Thyroid gland (tissue), 4 donors: ENCODE data around the gene MED14. TPM values are rescaled to one million over a fixed set of nuclear protein-coding genes. Genes with fewer than 3 reads are reported as not detected.

ENCODE experiments used
- DNase-seq, 2 donors: peaks; one replicate each; pipeline ENCODE4 v3.0.0-alpha.2; 2019
- H3K27ac ChIP-seq, 3 donors: fragments of 200-600 bp; sonication (generic); 1 replicate in 2 of 3; 2 replicates in 1 of 3; pipeline ENCODE4 v1.5.1; 2016 to 2019; ENCODE audit warnings: mild to moderate bottlenecking in 1 of 3, moderate library complexity in 1 of 3
- H3K27me3 ChIP-seq: fragments of 200-600 bp; sonication (generic); one replicate; pipeline ENCODE4 v1.5.1; 2019
- H3K36me3 ChIP-seq, 2 donors: fragments of 200-600 bp; sonication (generic); one replicate each; pipeline ENCODE4 v1.5.1; 2016 to 2019
- H3K4me1 ChIP-seq, 2 donors: fragments of 200-600 bp; sonication (generic); one replicate each; pipeline ENCODE4 v1.5.1; 2017 to 2019
- H3K4me3 ChIP-seq, 3 donors: fragments of 200-600 bp; sonication (generic); replicated peaks in 1 of 3; 1 replicate in 2 of 3; 2 replicates in 1 of 3; pipeline ENCODE4 v1.5.1; 2016; ENCODE audit warnings: mild to moderate bottlenecking in 1 of 3
- H3K9me3 ChIP-seq: fragments of 200-600 bp; sonication (generic); one replicate; pipeline ENCODE4 v1.5.1; 2017
- POLR2A ChIP-seq, 2 donors: fragments of 450-650 bp; IDR thresholded peaks; one replicate each; pipeline ENCODE4 v1.6.1; 2017; ENCODE audit warnings: antibody characterized with exemption in 2 of 2, mild to moderate bottlenecking in 2 of 2, moderate library complexity in 1 of 2
- WGBS, 2 donors: methylation state at CpG; one replicate each; pipeline ENCODE4 v1.1.5; 2017; 5-methylcytosine and 5-hydroxymethylcytosine counted together
- intact Hi-C: fragments of 100-400 bp; cut with DNase I; formaldehyde crosslinking; loops from one replicate; pipeline ENCODE4 v1.15.1; 2023
- total RNA-seq, 4 donors: library from RNA; depleted of rRNA; stranded (reverse); fragments of >200 nt; gene quantifications; one replicate each; pipeline ENCODE4 v1.2.3, GENCODE V29; 2016
- TF ChIP-seq, protein P1 (sequence below), 6 experiments: fragments of 200-600 bp in 3 of 6; fragments of 450-650 bp in 3 of 6; sonication (generic) in 3 of 6; IDR thresholded peaks; one replicate each; pipeline ENCODE4 v1.5.1; 2016 to 2019; ENCODE audit warnings: antibody characterized with exemption in 6 of 6, mild to moderate bottlenecking in 2 of 6, inconsistent platforms in 1 of 6, moderate library complexity in 1 of 6

Gene MED14
- total RNA-seq, 4 donors from 2014 or later, result 49.6 to 114 (median 78.3) TPM

DNA sequence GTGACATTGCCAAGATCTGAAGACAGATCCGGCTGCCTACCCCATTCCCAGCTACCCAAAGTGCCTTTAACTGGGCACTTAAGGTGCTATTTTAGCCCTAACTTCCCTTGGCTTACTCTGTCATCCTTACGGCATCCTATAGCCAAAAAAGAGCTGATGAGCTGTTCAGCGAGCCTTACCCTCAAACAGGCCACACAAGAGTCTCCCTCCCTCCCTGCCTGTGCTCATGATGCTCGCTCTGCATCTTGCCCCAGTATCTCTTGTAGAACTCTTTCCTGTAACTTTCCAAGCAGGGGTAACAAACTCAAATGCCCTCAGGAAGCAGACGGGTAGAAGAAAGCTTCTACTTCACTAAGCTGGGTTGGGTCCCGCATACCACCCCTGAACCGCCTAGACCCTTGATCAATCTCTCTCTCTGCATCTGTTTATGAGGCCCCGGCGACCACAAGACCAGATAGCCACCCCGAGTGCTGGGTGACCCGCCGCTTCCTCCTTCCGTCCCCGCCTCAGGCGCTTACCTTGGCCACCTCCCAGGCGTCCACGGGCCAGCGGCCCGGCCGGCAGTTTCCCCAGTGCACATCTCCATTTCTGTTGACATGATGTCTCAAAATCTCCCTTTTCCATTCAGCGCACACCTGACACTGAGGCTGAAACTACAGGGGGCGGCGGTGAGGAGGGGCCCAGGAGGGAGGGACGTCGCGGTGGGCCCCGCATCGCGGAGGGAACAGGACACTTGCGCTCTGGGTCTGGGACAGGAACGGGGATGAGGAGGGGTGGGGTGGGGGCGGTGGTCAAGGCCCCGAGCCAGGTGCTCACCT is 88.6 kb downstream of the MED14 start:
- H3K36me3 ChIP-seq, result no peaks in the 10 kb centered on the region
- no peaks in the 10 kb centered on the region for H3K9me3 ChIP-seq
- peak overlapping the region in 2 of 3 donors; percentile 66 to 79 for H3K4me3 ChIP-seq
- 0 to 5% methylated on average over 4 to 19 of the region's 33 CpGs for WGBS, 2 donors
- no peak for TF ChIP-seq POLR2A (IDR thresholded peaks at IDR 0.05)
- TF ChIP-seq, protein P1, sequence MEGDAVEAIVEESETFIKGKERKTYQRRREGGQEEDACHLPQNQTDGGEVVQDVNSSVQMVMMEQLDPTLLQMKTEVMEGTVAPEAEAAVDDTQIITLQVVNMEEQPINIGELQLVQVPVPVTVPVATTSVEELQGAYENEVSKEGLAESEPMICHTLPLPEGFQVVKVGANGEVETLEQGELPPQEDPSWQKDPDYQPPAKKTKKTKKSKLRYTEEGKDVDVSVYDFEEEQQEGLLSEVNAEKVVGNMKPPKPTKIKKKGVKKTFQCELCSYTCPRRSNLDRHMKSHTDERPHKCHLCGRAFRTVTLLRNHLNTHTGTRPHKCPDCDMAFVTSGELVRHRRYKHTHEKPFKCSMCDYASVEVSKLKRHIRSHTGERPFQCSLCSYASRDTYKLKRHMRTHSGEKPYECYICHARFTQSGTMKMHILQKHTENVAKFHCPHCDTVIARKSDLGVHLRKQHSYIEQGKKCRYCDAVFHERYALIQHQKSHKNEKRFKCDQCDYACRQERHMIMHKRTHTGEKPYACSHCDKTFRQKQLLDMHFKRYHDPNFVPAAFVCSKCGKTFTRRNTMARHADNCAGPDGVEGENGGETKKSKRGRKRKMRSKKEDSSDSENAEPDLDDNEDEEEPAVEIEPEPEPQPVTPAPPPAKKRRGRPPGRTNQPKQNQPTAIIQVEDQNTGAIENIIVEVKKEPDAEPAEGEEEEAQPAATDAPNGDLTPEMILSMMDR (IDR thresholded peaks at IDR 0.05), result no peak
- H3K27me3 ChIP-seq, result no peaks in the 10 kb centered on the region
- H3K4me1 ChIP-seq, result peaks cover 11 to 20% of the 10 kb centered on the region in 2 donors
- intact Hi-C loops, result loop anchor here (10.0 kb wide), 1 partner anchor 102 kb away; no protein-coding TSS in a partner anchor
- peak overlapping the region; percentile 74 to 91 (median 80) for H3K27ac ChIP-seq
- DNase-seq, result peak; percentile 43 to 47

DNA sequence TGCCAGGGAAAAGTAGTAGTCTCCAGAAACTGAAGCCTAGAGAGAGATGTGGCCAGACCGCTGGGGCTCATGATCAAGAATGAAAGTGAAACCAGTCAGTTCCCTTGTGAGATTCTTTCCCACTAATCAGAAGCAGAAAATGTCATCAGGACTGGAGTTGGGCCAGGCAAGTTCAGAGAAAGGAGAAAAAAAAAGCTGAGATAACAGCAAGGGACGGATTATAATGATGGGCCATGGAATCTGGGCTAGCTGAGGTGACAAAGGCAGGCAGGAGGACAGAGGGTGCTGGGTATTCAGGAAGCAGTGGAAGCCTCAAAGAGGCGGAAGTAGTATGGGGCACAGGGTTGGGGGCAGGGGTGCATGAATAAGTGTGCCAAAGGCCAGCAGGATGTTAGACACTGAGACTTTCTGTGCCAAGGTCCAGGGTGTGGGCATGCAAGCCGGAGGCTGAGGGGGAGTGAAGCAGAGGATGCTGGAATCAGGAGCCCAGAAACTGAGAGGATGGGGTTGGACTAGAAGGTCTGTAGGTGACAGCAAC is 90.5 kb downstream of the MED14 start:
- DNase-seq, result peak; percentile 44 to 57
- H3K9me3 ChIP-seq, result no peaks in the 10 kb centered on the region
- peak overlapping the region in 1 of 3 donors; percentile 15 for H3K4me3 ChIP-seq
- intact Hi-C loops, result loop anchor here (10.0 kb wide), 1 partner anchor 100 kb away; no protein-coding TSS in a partner anchor
- no peaks in the 10 kb centered on the region for H3K36me3 ChIP-seq
- 12 to 20% methylated on average over 4 of the region's 4 CpGs for WGBS, 2 donors
- peak overlapping the region; percentile 47 to 72 (median 61) for H3K27ac ChIP-seq
- H3K4me1 ChIP-seq, result peaks cover 11 to 20% of the 10 kb centered on the region in 2 donors
- TF ChIP-seq POLR2A (IDR thresholded peaks at IDR 0.05), result no peak
- TF ChIP-seq, protein P1 (IDR thresholded peaks at IDR 0.05), result no peak
- no peaks in the 10 kb centered on the region for H3K27me3 ChIP-seq

DNA sequence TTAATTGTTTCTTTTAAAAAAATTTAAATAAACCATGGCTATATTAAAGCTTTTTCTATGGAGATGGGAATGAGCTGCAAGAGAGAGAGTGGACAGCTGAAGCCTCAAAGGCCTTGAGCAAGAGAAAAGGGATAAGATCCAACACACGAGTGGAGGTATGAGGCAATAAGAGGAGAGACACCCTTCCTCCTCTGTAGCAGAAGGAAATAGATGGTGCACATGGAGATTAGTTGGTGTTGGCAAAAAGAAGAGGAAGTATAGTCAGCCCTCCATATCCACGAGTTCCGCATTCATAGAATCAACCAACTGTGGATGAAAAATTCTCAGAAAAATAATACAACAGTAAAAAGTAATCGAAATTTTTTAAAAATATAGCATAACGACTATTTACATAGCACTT is 91.2 kb downstream of the MED14 start:
- intact Hi-C loops, result loop anchor here (10.0 kb wide), 1 partner anchor 99 kb away; no protein-coding TSS in a partner anchor

DNA sequence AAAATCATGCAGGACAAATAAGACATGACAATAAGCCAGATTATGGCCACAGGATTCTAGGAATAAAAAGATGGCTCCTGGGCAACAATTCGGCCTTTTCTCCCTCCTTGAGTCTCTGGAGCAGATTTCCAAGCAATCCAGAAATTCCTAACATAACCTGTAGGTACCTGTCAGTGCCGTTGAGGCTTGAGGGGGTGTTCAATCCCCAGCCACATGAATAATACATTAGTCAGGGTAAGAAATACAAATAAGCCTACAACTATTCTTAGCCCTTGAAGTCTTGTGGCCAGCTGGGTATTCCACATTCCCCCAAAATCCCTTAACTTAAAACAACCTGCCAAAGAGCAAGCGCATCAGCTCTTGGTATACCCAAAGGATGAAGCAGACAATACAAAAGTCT is 97.7 kb downstream of the MED14 start:
- 83 to 100% methylated on average over 2 to 3 of the region's 3 CpGs for WGBS, 2 donors
- Histone ChIP-seq H3K27me3 (no peaks in the 10 kb centered on the region), H3K9me3 (no peaks in the 10 kb centered on the region), H3K4me1 (no peaks in the 10 kb centered on the region), H3K4me3 (no peak overlapping the region), H3K36me3 (peaks cover 10 to 34% of the 10 kb centered on the region in 2 donors), H3K27ac (no peak overlapping the region)
- TF ChIP-seq POLR2A (IDR thresholded peaks at IDR 0.05), result no peak
- TF ChIP-seq, protein P1 (IDR thresholded peaks at IDR 0.05), result no peak
- intact Hi-C loops, result no loop called here
- no peak for DNase-seq

More for the DNA sequence above, 91.2 kb downstream of the MED14 start:
- H3K4me3 ChIP-seq, result no peak overlapping the region
- peak overlapping the region; percentile 47 to 72 (median 61) for H3K27ac ChIP-seq
- TF ChIP-seq POLR2A (IDR thresholded peaks at IDR 0.05), result no peak
- TF ChIP-seq, protein P1 (IDR thresholded peaks at IDR 0.05), result no peak
- no peaks in the 10 kb centered on the region for H3K27me3 ChIP-seq
- no peak for DNase-seq
- no peaks in the 10 kb centered on the region for H3K9me3 ChIP-seq
- no peaks in the 10 kb centered on the region for H3K36me3 ChIP-seq
- WGBS, 2 donors, result 58 to 63% methylated on average over 5 of the region's 5 CpGs
- peaks cover 11 to 20% of the 10 kb centered on the region in 2 donors for H3K4me1 ChIP-seq

DNA sequence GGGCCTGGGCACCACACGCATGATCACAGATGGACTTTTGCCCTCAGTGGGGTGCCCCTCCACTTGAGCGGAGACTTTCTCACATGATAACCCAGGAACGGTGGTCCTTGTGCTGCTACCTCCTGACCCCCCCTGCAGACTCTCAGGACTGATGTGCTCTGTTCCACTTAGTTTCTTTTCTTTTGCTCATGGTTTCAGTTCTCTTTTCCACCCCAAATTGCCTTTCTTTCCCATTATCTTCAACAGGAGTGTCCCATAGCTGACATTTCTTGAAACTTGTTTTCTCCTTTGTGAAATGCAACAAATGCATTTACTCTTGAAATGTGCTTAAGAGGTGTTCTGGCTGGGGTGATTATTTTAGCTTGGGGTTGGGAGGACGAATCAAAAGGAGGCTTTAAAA is 103.1 kb downstream of the MED14 start:
- TF ChIP-seq POLR2A (IDR thresholded peaks at IDR 0.05), result no peak
- TF ChIP-seq, protein P1 (IDR thresholded peaks at IDR 0.05), result no peak
- intact Hi-C loops, result no loop called here
- Histone ChIP-seq H3K9me3 (no peaks in the 10 kb centered on the region), H3K27me3 (no peaks in the 10 kb centered on the region), H3K4me3 (no peak overlapping the region), H3K36me3 (peaks cover 35 to 40% of the 10 kb centered on the region in 2 donors), H3K27ac (no peak overlapping the region), H3K4me1 (no peaks in the 10 kb centered on the region)
- no peak for DNase-seq
- WGBS, 2 donors, result 91 to 93% methylated on average over 3 to 4 of the region's 4 CpGs
